Inflammatory macrophage treated with lipopolysaccharide for 1 hour (primary cell): ENCODE data around the gene DOCK2.
"Not testable (repeated sequence)": the region's sequence is repeated elsewhere in the genome, so short reads cannot be mapped to it uniquely, and the experiment has no call there.

ENCODE experiments used
- DNase-seq, 2 donors: peaks; one replicate each; pipeline ENCODE4 v3.0.0-alpha.2; 2020 to 2022

Gene DOCK2

GRCh38 chr5:169721771-169722170 is 84.7 kb downstream of the DOCK2 start:
- no peak for DNase-seq

DNA sequence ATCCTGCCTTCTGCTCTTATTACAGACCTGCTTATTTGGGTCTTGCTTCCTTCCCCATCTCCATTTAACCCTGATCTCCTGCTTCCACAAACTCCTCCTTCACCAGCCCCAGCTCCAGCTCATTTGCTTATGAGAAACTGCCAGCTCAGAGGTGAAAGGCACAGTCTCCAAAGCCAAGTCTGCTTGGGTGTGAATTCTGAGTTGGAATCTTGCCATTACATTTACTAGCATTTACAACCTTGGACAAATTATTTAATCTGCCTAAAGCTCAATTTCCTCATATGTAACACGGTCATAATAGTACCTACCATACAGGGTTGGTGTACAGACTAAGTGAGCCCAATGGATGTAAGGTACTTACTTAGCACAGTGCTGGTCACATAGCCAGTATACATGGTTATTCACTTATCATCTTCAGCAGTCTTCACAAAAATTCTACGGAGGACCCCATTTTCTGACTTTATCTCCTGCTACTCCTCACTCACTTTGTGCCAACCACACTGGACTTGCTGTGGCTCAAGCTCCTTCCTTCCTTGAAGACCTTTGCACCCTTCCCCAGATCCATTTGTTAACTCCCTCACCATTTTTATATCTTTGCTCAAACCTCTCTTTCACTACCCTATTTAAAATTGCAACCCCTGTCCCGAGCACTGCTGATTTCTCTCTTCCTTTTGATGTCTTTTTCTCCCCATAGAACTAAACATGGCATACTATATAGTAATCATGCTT is 86.2 kb downstream of the DOCK2 start:
- no peak for DNase-seq

DNA sequence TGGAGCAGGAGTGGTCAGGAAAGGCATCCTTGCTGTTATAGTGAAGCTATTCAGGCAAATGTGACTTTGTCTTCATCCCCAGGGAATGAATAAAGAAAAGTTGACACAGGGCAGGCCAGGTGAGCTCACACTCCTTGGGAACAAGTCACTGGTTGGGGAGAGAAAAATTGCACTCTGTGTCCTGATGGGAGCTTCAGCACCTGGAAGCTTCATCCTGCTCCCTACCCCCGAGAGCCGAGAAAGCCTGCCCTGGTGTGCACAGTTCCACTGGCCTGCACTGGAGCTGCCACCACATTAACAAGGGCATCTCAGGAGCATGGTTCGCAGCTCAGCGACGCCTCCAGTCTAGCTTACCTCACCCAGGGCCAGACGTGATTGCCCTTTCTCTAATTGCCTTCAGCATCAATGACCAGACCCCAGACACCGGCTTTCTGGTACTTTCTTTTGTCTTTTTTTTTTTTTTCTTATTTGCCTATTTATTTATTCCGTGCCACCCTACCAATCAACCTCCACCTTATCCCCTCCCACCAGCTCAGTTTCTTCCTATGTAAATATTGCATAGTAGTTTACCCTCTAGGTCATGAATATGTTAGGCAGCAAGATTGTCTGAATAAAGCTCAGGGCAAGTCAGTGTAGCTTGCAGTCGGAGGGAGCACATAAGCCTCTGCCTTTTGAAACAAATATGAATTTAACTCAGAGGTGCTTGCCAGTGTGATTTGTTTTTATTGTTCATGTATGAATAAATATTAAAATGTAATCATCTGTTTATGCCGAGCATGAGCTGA is 87.4 kb downstream of the DOCK2 start:
- no peak for DNase-seq

GRCh38 chr5:169725665-169726064 is 88.6 kb downstream of the DOCK2 start:
- DNase-seq: not testable (repeated sequence)

DNA sequence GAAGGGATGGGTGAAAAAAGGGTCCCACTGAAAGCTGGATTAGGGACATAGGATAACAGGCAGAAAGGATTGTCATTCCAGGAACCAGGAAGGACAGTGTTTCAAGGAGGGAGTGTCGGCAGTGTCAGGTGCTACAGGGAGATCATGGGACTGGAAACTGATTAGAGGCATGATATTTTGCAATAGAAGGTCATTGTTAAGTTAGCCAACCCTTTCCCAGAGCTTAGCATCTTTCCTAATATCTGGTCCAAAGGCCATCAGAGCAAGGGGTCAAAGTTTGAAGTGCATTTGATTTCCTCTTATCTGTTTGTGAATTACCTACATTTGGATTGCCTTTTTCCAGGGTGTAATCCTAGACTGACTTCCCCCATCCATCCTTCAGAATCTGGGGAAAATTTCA is 91.3 kb downstream of the DOCK2 start:
- no peak for DNase-seq

GRCh38 chr5:169731221-169731620 is 94.1 kb downstream of the DOCK2 start:
- DNase-seq: no peak

GRCh38 chr5:169732841-169733240 is 95.8 kb downstream of the DOCK2 start:
- DNase-seq: no peak

DNA sequence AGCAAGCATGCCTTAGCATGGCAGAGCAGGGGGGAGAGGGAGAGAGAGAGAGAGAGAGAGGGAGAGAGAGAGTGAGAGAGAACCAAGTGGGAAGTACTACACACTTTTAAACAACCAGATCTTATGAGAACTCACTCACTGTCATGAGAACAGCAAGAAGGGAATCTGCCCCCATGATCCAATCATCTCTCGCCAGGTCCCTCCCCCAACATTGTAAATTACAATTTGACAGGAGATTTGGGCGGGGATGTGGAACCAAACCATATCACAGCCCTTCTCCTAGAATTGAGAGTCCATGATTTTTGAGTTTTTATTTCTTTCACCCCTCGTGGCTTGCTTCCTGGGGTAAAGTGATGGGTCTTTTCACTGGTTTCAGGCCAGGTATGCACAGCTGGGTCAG is 98.8 kb downstream of the DOCK2 start:
- DNase-seq: no peak

DNA sequence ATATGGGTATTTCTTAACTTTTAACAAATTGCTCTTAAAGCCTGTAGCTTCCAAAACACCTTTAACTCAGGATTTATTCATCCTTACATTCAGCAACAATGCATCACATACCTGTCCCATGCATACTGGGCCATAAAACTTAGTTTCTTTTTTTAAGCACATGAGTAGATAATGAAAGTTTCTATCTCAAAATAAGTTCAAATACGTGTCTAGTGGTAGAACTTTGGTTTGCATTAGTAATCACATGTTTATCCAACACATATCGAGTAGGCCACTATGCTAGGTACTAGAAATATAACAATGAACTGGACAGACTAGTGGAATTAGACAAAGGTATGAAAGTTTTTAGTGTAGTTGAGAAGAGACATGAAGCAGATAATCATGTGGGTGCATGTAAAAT is 99.6 kb downstream of the DOCK2 start:
- no peak for DNase-seq

GRCh38 chr5:169740435-169740834 is 103.4 kb downstream of the DOCK2 start:
- DNase-seq: no peak

DNA sequence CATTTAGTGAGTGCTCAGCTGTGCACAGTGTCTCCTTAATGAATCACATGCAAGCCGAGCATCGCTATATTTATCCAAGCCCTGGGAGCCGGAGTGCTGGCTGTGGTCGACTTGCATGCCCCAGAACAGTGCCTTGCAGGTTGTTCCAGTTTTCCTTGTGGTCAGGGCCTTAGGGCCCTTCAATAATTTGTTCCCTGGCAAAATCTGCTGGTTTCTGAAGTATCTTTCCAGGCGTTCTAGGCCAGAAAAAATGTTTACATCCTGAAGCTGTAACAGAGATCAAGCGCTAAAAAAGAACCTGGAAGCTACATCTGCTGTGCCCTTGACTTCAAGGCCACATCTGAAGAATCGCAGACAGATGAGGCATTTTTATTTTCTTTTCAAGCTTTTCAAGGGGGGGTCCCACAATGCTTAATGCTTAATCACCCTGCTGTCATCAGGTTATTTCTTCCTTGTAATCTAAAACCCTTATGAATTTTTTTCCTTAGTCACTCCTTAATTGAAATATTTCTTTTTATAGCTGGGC is 105.8 kb downstream of the DOCK2 start:
- DNase-seq: no peak

GRCh38 chr5:169744336-169744735 is 107.3 kb downstream of the DOCK2 start:
- no peak for DNase-seq

DNA sequence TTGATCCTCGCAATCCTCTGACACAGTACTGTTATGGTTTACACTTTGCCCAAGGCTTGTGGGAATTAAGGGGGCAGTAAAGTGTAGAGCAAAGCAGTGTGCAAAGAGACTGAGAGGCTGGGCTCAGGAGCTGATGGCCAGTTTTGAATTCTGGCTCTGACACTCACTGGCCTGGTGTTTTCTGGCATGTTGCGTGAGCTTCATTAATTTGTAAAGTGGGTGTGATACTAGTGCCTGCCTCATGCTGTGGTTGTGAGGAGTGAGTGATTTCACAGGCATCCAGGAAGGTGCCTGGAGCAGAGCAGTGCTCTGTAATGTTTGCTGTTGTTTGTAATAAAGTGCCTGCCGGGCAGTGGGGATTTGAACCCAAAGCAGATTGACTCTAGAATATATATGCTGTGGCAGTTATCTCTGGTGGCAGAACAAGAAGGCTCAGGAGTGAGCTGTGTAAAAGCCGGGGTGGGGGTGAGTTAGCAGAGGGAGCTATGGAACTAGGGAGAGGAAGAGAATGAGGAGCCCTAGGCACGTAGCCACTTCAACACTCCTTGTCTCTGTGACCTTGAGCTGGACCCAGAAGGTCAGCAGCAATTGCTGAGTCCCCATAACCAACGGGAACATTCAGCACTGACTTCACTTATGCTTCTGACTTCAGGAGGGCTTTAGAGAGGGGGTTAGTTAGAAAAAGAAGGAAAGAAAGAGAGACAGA is 108.5 kb downstream of the DOCK2 start:
- DNase-seq: no peak

DNA sequence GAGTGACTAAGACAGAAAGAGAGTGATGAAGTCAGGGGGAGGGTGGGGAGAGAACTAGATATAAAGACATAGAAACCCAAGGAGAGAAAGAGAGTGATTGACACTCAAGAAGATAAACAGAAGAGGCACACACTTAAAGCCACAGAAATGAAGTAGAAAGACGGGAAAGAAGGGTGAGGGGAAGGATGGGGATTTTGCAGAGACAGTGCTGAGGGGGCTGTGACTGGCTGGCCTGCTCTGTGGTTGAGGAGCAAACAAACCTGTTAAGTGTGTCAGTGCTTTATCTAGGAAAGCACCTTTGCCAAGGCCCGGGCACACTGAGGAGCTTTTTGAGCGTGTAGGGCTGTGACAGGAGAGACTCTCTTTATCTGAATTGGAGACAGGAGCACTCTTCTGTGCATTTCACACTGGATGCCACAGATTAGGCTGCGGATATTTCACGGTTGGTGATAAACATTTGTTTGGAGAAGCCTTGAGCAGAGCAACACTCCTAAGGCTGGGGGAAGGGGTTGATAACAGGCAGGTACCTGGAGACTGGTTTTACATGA is 109.1 kb downstream of the DOCK2 start:
- DNase-seq: no peak

DNA sequence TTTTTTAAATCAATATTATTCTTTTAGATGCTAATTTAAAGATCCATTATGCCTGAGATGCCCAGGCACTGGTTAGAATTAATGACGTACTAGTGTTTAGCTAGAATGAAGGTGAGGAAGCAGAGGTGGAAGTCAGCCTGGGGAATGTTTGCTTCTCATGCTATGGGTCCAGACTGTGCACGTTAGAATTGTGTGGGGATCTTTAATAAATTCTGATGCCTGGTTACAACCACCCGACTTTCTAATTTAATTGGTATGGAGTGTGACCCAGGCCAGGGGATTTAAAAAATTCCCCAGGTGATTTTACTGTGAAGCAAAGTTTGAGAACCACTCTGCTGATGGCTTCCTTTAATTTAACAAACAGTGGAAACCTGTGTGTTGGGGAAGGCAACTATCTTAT is 111.1 kb downstream of the DOCK2 start:
- DNase-seq: no peak

- no peak for DNase-seq
Observed at GRCh38 chr5:169749295-169749694, 112.2 kb downstream of the DOCK2 start.

DNA sequence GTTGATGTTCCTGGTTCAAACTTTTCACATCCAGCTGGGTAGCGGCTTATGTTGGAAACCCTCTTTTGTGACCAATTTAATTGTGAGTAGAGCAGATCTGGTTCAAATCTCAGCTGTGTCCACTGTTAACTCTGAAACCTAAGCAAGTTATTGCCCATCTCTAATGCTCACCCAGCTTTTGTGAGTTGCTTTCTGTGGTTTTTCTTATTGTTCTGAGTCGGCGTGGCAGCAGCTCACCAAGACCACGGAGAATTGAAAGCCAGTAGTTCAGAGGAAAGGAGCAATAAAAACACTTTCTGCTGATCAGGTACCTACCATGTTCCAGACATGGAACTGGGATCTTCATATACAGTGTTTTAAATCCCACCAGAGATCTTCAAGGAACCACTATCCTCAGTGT is 114.4 kb downstream of the DOCK2 start:
- no peak for DNase-seq

- DNase-seq: not testable (repeated sequence)
Observed at GRCh38 chr5:169752566-169752965, 115.5 kb downstream of the DOCK2 start.

DNA sequence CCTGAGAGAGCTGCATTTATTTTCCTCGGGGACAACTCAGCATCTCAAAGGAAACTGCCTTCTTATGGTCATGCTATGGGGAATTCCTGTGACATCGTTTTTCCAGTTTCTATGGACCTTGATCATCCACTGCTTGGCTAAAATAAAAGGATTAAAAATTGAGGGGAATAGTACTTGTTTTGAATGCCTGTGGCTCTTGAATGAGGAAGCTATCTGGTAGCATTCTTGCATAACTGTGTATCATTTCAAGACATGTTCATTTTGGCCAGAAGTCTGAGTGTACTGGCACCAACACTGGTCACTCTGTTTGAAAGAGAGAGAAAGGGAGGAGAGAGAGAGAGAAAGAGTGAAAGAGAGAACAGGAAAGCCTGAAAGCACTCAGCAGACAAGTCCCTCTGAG is 116.7 kb downstream of the DOCK2 start:
- peak; percentile 31 to 34 for DNase-seq

GRCh38 chr5:169754737-169755136 is 117.7 kb downstream of the DOCK2 start:
- DNase-seq: no peak

DNA sequence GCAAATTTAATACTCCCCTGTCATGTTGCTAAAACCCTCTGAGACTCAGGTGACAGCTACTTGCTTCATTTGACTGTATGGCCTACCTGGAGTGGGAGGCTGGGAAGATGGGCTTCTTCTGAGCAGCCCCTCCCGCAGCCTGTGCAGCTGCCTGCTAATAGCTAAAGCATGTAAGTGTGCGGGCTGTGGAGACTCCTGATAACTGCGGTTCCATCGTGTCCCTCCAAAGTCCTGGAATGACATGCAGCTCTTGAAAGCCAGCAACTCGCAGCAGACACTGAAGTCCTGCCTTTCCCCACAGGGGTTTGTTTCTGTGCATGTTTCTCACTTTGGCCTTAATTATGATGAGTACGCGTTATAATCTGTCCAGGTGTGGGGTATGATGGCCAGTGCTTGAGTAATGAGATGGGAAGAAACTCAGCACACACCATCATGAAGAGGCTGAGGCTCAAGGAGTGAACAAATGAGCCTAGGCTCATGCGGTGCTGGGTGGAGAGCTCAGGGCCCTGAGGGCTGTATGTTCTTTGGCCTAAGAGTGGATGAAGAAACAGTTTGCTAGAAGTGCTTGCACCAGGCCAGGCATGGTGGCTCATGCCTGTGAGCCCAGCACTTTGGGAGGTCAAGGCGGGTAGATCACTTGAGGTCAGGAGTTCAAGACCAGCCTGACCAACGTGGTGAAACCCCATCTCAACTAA is 119.1 kb downstream of the DOCK2 start:
- DNase-seq: no peak

DNA sequence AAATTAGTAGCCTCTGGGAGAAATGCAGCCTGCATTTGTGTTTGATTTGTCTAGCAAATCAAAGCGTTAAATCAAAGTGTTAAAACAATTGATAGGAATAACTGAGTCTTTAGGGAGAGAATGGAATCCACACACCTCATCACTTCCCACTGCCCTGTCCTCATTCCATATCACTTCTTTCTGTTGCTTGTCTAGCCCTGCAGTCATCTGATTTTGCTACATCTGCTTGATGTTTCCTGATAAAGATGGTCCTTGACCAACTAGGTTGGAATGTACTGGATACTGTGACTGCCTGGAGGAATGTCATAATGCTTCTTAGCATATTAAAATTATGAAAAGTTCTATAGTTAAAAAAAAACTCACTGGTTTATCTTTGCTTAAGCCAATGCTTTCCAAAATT is 119.9 kb downstream of the DOCK2 start:
- DNase-seq: no peak

- no peak for DNase-seq
Observed at GRCh38 chr5:169758886-169759285, 121.8 kb downstream of the DOCK2 start.
